ENCODE data around the gene CDHR3. TPM values are rescaled to one million over a fixed set of nuclear protein-coding genes. Genes with fewer than 3 reads are reported as not detected.

Gene CDHR3
- total RNA-seq, 1 experiment from 2014 or later: 6.5 TPM

GRCh38 chr7:106037489-106038176, 74.6 kb downstream of the CDHR3 start:
- DNase-seq (ENCODE audit: low read depth, low spot score) (no peak), ATAC-seq (no peak)
- Histone ChIP-seq H3K9me3 (ENCODE audit: control insufficient read depth, insufficient read depth, low read depth, low read length) (no peaks in the 10 kb centered on the region; the same call in 1 of the 2 replicates), H3K36me3 (ENCODE audit: control insufficient read depth, insufficient read depth, low read length) (no peaks in the 10 kb centered on the region), H3K27me3 (ENCODE audit: control insufficient read depth, insufficient read depth, low read length) (no peaks in the 10 kb centered on the region), H3K27ac (ENCODE audit: low read length) (no peak overlapping the region), H3K4me3 (ENCODE audit: low read depth in 2 of 2, low read length in 2 of 2) (no peak overlapping the region), H3K4me1 (ENCODE audit: control insufficient read depth, insufficient read depth, low read length) (no peaks in the 10 kb centered on the region)
- ChIA-PET POLR2A (no interaction called here), CTCF (interaction anchor here (0.6 kb wide), 1 partner anchor 272 kb away, joined by 4 read pairs; no protein-coding TSS in a partner anchor)
- intact Hi-C loops (cut with micrococcal nuclease; ENCODE audit: unreplicated experiment): no loop called here
- TF ChIP-seq CTCF (IDR thresholded peaks at IDR 0.05) (no peak), SIN3A (IDR thresholded peaks at IDR 0.05; ENCODE audit: borderline replicate concordance, insufficient read depth, low read depth, low read length) (no peak), REST (IDR thresholded peaks at IDR 0.05; ENCODE audit: insufficient read depth in 1 of 2, low read depth in 2 of 2, low read length in 1 of 2) (no peak), POLR2AphosphoS5 (IDR thresholded peaks at IDR 0.05; ENCODE audit: low read depth, low read length) (no peak), TCF7L2 (IDR thresholded peaks at IDR 0.05; ENCODE audit: low read depth, low read length) (no peak)
- in situ Hi-C loops (cut with HindIII; ENCODE audit: low pct_unique_long_range_greater_than_20kb, low sequenced_read_pairs): no loop called here
- no TSS peak for BruUV-seq (replicated peaks)

- ChIA-PET CTCF (no interaction called here), POLR2A (no interaction called here)
- DNase-seq (ENCODE audit: low read depth, low spot score) (no peak), ATAC-seq (no peak)
- H3K9me3 ChIP-seq (ENCODE audit: control insufficient read depth, insufficient read depth, low read depth, low read length): no peaks in the 10 kb centered on the region; the same call in 1 of the 2 replicates
- no peak overlapping the region for H3K4me3 ChIP-seq (ENCODE audit: low read depth in 2 of 2, low read length in 2 of 2)
- intact Hi-C loops (cut with micrococcal nuclease; ENCODE audit: unreplicated experiment): no loop called here
- TF ChIP-seq CTCF (IDR thresholded peaks at IDR 0.05) (no peak), TCF7L2 (IDR thresholded peaks at IDR 0.05; ENCODE audit: low read depth, low read length) (no peak)
- no peak overlapping the region for H3K27ac ChIP-seq (ENCODE audit: low read length)
- H3K4me1 ChIP-seq (ENCODE audit: control insufficient read depth, insufficient read depth, low read length): no peaks in the 10 kb centered on the region; the same call in 1 of the 2 replicates
- no peaks in the 10 kb centered on the region for H3K36me3 ChIP-seq (ENCODE audit: control insufficient read depth, insufficient read depth, low read length)
- BruUV-seq (replicated peaks): no TSS peak
- H3K27me3 ChIP-seq (ENCODE audit: control insufficient read depth, insufficient read depth, low read length): no peaks in the 10 kb centered on the region
- in situ Hi-C loops (cut with HindIII; ENCODE audit: low pct_unique_long_range_greater_than_20kb, low sequenced_read_pairs): no loop called here
Observed at GRCh38 chr7:106038289-106038688, 75.2 kb downstream of the CDHR3 start.

Measured in Panc1 (cell line).